ENCODE results near the gene NPL.

The NPL gene

DNA sequence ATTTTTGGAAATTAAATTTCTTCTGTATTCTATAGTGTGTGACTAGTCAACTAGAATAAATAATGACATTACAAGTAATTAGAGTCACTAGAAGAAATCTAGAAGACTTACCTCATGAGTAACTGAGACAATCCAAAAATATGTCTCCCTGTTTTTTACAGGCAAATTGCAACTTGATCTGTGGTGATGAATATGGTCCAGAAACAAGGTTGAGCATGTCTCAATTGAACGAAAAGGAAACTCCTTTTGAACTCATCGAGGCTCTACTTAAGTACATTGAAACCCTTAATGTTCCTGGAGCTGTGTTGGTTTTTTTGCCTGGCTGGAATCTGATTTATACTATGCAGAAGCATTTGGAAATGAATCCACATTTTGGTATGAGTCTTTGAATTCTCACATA, 86.3 kb downstream of the NPL start:
- DNase-seq = no peak

DNA sequence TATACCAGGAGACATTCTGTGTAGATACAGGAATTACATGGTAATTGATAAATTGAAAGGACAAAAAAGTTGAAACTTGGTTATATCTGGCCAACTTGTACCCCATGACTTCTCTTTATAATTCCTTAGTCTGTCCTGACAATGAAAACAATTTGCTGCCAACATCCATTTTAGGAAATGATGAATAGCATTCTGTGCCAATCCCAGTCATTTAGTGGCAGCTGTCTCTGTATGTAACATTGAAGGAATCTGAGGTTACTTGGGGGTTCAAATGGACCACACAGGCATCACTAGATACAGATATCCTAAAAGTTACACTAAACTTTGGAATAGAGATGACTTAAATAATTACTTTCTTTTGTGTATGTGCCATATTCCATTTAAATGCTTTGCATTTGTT, 87.8 kb downstream of the NPL start:
- DNase-seq = no peak

DNA sequence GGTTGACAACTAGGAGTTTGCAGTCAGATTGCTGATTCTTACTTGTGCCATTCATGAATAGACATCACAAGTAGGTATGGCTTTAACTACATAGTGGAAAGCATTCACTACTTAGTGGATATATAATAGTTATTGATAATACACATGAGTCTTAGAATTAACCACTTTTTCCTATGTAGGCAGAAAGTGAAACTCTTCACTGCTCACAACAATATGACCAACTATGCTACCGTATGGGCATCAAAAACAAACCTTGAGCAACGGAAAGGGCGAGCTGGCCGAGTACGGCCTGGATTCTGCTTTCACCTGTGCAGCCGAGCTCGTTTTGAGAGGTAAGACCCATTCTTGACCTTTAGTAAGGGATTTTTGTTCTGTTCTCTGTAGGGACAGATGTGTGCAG, 88.3 kb downstream of the NPL start:
- DNase-seq = no peak

All from NCI-H1694 (cell line).